A549 (cell line): ENCODE measurements around the gene PPP1R18. TPM values are rescaled to one million over a fixed set of nuclear protein-coding genes. Genes with fewer than 3 reads are reported as not detected.
"Not testable (repeated sequence)": the region's sequence is repeated elsewhere in the genome, so short reads cannot be mapped to it uniquely, and the experiment has no call there.

Experiments used
- ATAC-seq, 2 experiments: fragments of 200-7000 bp in 1 of 2; fragments of >200 bp in 1 of 2; cut with Nextera tagmentation in 1 of 2; cut with Tn5 transposase in 1 of 2; 3 replicates each; pipeline versions ENCODE4 v1.8.0 to v1.9.1; 2018 to 2020; ENCODE audit warnings: mild to moderate bottlenecking in 1 of 2, moderate library complexity in 1 of 2
- CTCF ChIA-PET: fragments of 300-600 bp; sonication (Branson Sonifier 250); formaldehyde crosslinking; extraction: SDS; loops from one replicate; lab custom pipeline; 2021; ENCODE audit warnings: antibody characterized with exemption, inconsistent platforms; lab: Yijun Ruan, JAX
- POLR2A ChIA-PET: fragments of 350-600 bp; formaldehyde crosslinking; extraction: SDS; loops from one replicate; lab custom pipeline; 2021; ENCODE audit warnings: antibody characterized with exemption, inconsistent platforms; lab: Yijun Ruan, JAX
- DNase-seq, 2 experiments: peaks; one replicate each; pipeline versions ENCODE4 v3.0.0 to v3.0.0-alpha.2; 2011 to 2016; ENCODE audit warnings: low read depth in 1 of 2, low spot score in 1 of 2
- FAIRE-seq: peaks from 2 replicates; lab custom pipeline; 2011; peaks lifted over from hg19 to GRCh38; lab: Jason Lieb, UNC
- H3K27ac ChIP-seq, 2 experiments: fragments of >200 bp; sonication (Bioruptor Twin); formaldehyde crosslinking; 3 replicates each; pipeline ENCODE4 v1.5.1; 2016 to 2017
- H3K4me1 ChIP-seq: fragments of >200 bp; sonication (Bioruptor Twin); formaldehyde crosslinking; 3 replicates; pipeline ENCODE4 v1.6.1; 2016
- H3K4me2 ChIP-seq: fragments of >200 bp; sonication (Bioruptor Twin); formaldehyde crosslinking; 3 replicates; pipeline ENCODE4 v1.6.1; 2016
- H3K4me3 ChIP-seq: fragments of >200 bp; sonication (Bioruptor Twin); formaldehyde crosslinking; 3 replicates; pipeline ENCODE4 v1.5.1; 2016
- H3K9me3 ChIP-seq: fragments of >200 bp; sonication (Bioruptor Twin); formaldehyde crosslinking; 3 replicates; pipeline ENCODE4 v1.6.1; 2016
- CBX8 ChIP-seq: fragments of 200-600 bp; sonication (generic); IDR thresholded peaks from 2 replicates; pipeline ENCODE4 v1.6.1; 2016
- CHD4 ChIP-seq: fragments of 200-600 bp; sonication (generic); IDR thresholded peaks from 2 replicates; pipeline ENCODE4 v1.6.1; 2016; ENCODE audit warnings: antibody characterized with exemption, mild to moderate bottlenecking, borderline replicate concordance
- CTCF ChIP-seq: fragments of >200 bp; sonication (Bioruptor Twin); formaldehyde crosslinking; IDR thresholded peaks from 3 replicates; pipeline ENCODE4 v1.5.1; 2016
- FOXS1 ChIP-seq: fragments of 250-450 bp; sonication (Bioruptor Pico); IDR thresholded peaks from 2 replicates; pipeline ENCODE4 v1.5.0; 2020; ENCODE audit warnings: mild to moderate bottlenecking, moderate library complexity
- GATA3 ChIP-seq: IDR thresholded peaks from 2 replicates; pipeline ENCODE4 v1.6.1; 2012; ENCODE audit warnings: borderline replicate concordance
- JUN ChIP-seq, 2 experiments: fragments of >200 bp; sonication (Bioruptor Twin); formaldehyde crosslinking; IDR thresholded peaks; 2 replicates in 1 of 2; 3 replicates in 1 of 2; pipeline ENCODE4 v1.6.1; 2016 to 2017
- KDM1A ChIP-seq: fragments of 200-600 bp; sonication (generic); IDR thresholded peaks from 2 replicates; pipeline ENCODE4 v1.6.1; 2016; ENCODE audit warnings: low read depth, mild to moderate bottlenecking
- NPAS2 ChIP-seq: fragments of 250-450 bp; sonication (Bioruptor Pico); IDR thresholded peaks from 2 replicates; pipeline ENCODE4 v1.8.0; 2022; ENCODE audit warnings: mild to moderate bottlenecking, moderate library complexity, borderline replicate concordance
- RAD21 ChIP-seq, 2 experiments: fragments of >200 bp in 1 of 2; sonication (Bioruptor Twin) in 1 of 2; formaldehyde crosslinking in 1 of 2; IDR thresholded peaks in 1 of 2; conservative IDR thresholded peaks in 1 of 2; 2 replicates in 1 of 2; 3 replicates in 1 of 2; pipeline ENCODE4 v1.6.1; 2012 to 2018; ENCODE audit warnings: inconsistent platforms in 1 of 2
- RCOR1 ChIP-seq: fragments of 150-350 bp; IDR thresholded peaks from 2 replicates; pipeline ENCODE4 v1.6.1; 2014; ENCODE audit warnings: antibody characterized with exemption, low read length, low read depth
- RNF2 ChIP-seq: fragments of 200-600 bp; sonication (generic); IDR thresholded peaks from 2 replicates; pipeline ENCODE4 v1.6.1; 2016; ENCODE audit warnings: low read depth, mild to moderate bottlenecking, antibody characterized with exemption, moderate library complexity, borderline replicate concordance
- SMC3 ChIP-seq: fragments of >200 bp; sonication (Bioruptor Twin); formaldehyde crosslinking; IDR thresholded peaks from 3 replicates; pipeline ENCODE4 v1.6.1; 2018; ENCODE audit warnings: inconsistent platforms
- TP53 ChIP-seq: fragments of 250-450 bp; sonication (Bioruptor Pico); IDR thresholded peaks from 2 replicates; pipeline ENCODE4 v1.5.0; 2021; ENCODE audit warnings: mild to moderate bottlenecking, moderate library complexity
- ZFP36 ChIP-seq: fragments of 450-650 bp; IDR thresholded peaks from 2 replicates; pipeline ENCODE4 v1.6.1; 2014; ENCODE audit warnings: borderline replicate concordance; ENCODE audit not compliant: partially characterized antibody
- WGBS: methylation state at CpG from one replicate; pipeline ENCODE4 v1.1.6; 2017; ENCODE audit errors: missing lambda C conversion rate; 5-methylcytosine and 5-hydroxymethylcytosine counted together
- polyA plus RNA-seq, 4 experiments: library from polyadenylated mRNA; depleted of rRNA in 3 of 4; stranded (reverse); fragments of >200 nt; fragmentation: RNase III in 1 of 4; extraction: RNeasy Plus Mini Kit Qiagen cat#74134 plus additional on column Dnase treatment in 1 of 4; gene quantifications; 2 replicates in 3 of 4; 3 replicates in 1 of 4; pipeline ENCODE4 v1.2.3, GENCODE V29; 2011 to 2017
- TF ChIP-seq, protein P1 (sequence below): IDR thresholded peaks from 2 replicates; pipeline ENCODE4 v1.6.1; 2012
- TF ChIP-seq, protein P2 (sequence below): IDR thresholded peaks from 2 replicates; pipeline ENCODE4 v1.6.1; 2012

Gene PPP1R18
- polyA plus RNA-seq, 2 of the 4 experiments (the other 2 are of a cell fraction) = 17.1 to 20.6 TPM

GRCh38 chr6:30723159-30723842 is 36.9 kb upstream of the PPP1R18 start:
- ChIA-PET CTCF (interaction anchor here (0.6 to 18.8 kb wide), 37 partner anchors 9 to 409 kb away, joined by 3 to 539 read pairs (median 5); partner anchors contain the start of genes DDR1, DHX16, IER3 and NRM), POLR2A (interaction anchor here (0.6 to 3.5 kb wide), 3 partner anchors 10 to 44 kb away, joined by 3 to 12 read pairs (median 11); no protein-coding TSS in a partner anchor)
- 73% methylated on average over 13 of the region's 16 CpGs for WGBS
- not testable (repeated sequence) for FAIRE-seq, DNase-seq, H3K9me3 ChIP-seq
- H3K4me2 ChIP-seq = peak overlapping the region; percentile 96
- H3K4me3 ChIP-seq = peak overlapping the region; percentile 98
- 0 out of 5 replicates have a peak, but pooled peaks of 1 of the 2 experiments have one; percentile 32 for TF ChIP-seq JUN (IDR thresholded peaks at IDR 0.05)
- TF ChIP-seq, all 56 proteins: peak for 1; not testable (repeated sequence) for 55
- ATAC-seq = not testable (repeated sequence)
- H3K27ac ChIP-seq = peak overlapping the region in 1 of 2 experiments; percentile 100; a peak in 3 of 6 replicates
- H3K4me1 ChIP-seq = peaks cover 58% of the 10 kb centered on the region

DNA sequence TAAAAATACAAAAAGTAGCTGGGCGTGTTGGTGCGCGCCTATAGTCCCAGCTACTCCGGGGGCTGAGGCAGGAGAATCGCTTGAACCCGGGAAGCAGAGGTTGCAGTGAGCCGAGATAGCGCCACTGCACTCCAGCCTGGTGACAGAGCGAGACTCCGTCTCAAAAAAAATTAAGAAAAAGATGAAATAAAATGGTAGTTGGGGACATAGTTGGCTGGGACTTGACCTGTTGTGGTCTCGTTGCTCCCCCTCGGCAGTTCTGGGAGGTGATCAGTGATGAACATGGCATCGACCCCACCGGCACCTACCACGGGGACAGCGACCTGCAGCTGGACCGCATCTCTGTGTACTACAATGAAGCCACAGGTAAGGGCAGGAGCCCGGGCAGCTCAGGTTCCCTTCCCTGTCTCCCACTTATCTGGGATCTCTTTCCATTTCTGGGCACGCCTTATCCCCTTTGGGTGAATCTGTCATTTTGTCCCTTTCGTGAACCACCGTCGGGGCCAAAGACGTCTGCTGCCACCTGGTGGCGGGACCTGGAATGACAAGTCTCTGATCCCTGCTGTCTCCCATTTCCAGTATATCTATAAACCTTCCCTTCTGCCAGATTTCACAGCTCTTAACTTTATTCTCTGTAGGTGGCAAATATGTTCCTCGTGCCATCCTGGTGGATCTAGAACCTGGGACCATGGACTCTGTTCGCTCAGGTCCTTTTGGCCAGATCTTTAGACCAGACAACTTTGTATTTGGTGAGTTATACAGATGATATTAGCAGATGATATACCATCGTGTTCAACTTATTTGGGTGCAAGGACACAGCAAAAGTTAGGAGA is 36.1 kb upstream of the PPP1R18 start:
- POLR2A ChIA-PET = interaction anchor here (0.6 to 3.5 kb wide), 5 partner anchors 10 to 59 kb away, joined by 3 to 12 read pairs (median 5); partner anchors contain the start of gene IER3
- no peaks in the 10 kb centered on the region for H3K9me3 ChIP-seq
- ATAC-seq (no peak), DNase-seq (peak; percentile 56 to 73), FAIRE-seq (no peak)
- H3K27ac ChIP-seq = peak overlapping the region; percentile 99 to 100
- peak overlapping the region; percentile 96 for H3K4me2 ChIP-seq
- CTCF ChIA-PET = interaction anchor here (0.6 to 18.8 kb wide), 46 partner anchors 10 to 409 kb away, joined by 3 to 539 read pairs (median 4); partner anchors contain the start of genes DDR1, DHX16, IER3 and NRM
- 3% methylated on average over 26 of the region's 27 CpGs for WGBS
- peaks cover 58% of the 10 kb centered on the region for H3K4me1 ChIP-seq
- H3K4me3 ChIP-seq = peak overlapping the region; percentile 98
- no peak for TF ChIP-seq CHD4
- TF ChIP-seq RCOR1 = no peak
- no peak for TF ChIP-seq TP53 (CRISPR knock-in tag)
- TF ChIP-seq RAD21 (conservative IDR thresholded peaks at IDR 0.05 in 1 of 2, IDR thresholded peaks at IDR 0.05 in 1 of 2) = peak; percentile 64 to 73
- TF ChIP-seq SMC3 = peak; percentile 73
- peak; percentile 79 for TF ChIP-seq CTCF
- TF ChIP-seq, all 56 proteins: peak for 3

DNA sequence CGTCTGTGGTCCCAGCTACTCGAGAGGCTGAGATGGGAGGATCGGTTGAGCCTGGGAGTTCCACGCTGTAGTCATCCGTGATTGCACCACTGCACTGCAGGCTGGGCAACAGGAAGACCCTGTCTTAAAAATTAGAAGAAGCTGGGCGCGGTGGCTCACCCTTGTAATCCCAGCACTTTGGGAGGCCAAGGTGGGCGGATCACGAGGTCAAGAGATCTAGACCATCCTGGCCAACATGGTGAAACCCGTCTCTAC is 35.5 kb upstream of the PPP1R18 start:
- WGBS = 0% methylated on average over 9 of the region's 10 CpGs
- Histone ChIP-seq H3K4me3 (peak overlapping the region; percentile 98), H3K4me1 (peaks cover 55% of the 10 kb centered on the region), H3K27ac (peak overlapping the region; percentile 99 to 100), H3K4me2 (peak overlapping the region; percentile 96)
- DNase-seq = peak in 1 of 2 experiments; percentile 26
- FAIRE-seq, ATAC-seq, H3K9me3 ChIP-seq: not testable (repeated sequence)
- POLR2A ChIA-PET = interaction anchor here (1.2 to 3.5 kb wide), 6 partner anchors 23 to 60 kb away, joined by 3 to 12 read pairs (median 4); partner anchors contain the start of genes DHX16 and IER3
- CTCF ChIA-PET = interaction anchor here (0.7 to 18.8 kb wide), 38 partner anchors 10 to 368 kb away, joined by 3 to 539 read pairs (median 4); partner anchors contain the start of genes DDR1, DHX16, IER3 and NRM

GRCh38 chr6:30721198-30722024 is 35.0 kb upstream of the PPP1R18 start:
- 1% methylated on average over 23 of the region's 71 CpGs for WGBS
- H3K4me1 ChIP-seq = peaks cover 55% of the 10 kb centered on the region
- ATAC-seq (peak in 1 of 2 experiments; percentile 17; a peak in 4 of 6 replicates), FAIRE-seq (no peak), DNase-seq (peak in 1 of 2 experiments; percentile 87)
- ChIA-PET POLR2A (interaction anchor here (0.6 to 3.5 kb wide), 11 partner anchors 9 to 107 kb away, joined by 3 to 12 read pairs (median 4); partner anchors contain the start of genes DHX16, IER3 and NRM), CTCF (interaction anchor here (0.7 to 18.8 kb wide), 26 partner anchors 10 to 369 kb away, joined by 3 to 539 read pairs (median 6); partner anchors contain the start of genes DHX16, NRM and VARS2)
- peak overlapping the region; percentile 96 for H3K4me2 ChIP-seq
- no peaks in the 10 kb centered on the region for H3K9me3 ChIP-seq
- H3K27ac ChIP-seq = peak overlapping the region; percentile 99 to 100
- H3K4me3 ChIP-seq = peak overlapping the region; percentile 98
- TF ChIP-seq RCOR1 (no peak), KDM1A (no peak), CBX8 (no peak), FOXS1 (CRISPR knock-in tag) (no peak), NPAS2 (no peak; the same call in 1 of the 2 replicates), RNF2 (no peak), RAD21 (conservative IDR thresholded peaks at IDR 0.05 in 1 of 2, IDR thresholded peaks at IDR 0.05 in 1 of 2) (no peak), JUN (IDR thresholded peaks at IDR 0.05) (peak; percentile 57 to 74), GATA3 (no peak), ZFP36 (no peak)
- TF ChIP-seq, protein P1, sequence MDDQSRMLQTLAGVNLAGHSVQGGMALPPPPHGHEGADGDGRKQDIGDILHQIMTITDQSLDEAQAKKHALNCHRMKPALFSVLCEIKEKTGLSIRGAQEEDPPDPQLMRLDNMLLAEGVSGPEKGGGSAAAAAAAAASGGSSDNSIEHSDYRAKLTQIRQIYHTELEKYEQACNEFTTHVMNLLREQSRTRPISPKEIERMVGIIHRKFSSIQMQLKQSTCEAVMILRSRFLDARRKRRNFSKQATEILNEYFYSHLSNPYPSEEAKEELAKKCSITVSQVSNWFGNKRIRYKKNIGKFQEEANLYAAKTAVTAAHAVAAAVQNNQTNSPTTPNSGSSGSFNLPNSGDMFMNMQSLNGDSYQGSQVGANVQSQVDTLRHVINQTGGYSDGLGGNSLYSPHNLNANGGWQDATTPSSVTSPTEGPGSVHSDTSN = no peak; the same call in 1 of the 2 replicates
- TF ChIP-seq, protein P2, sequence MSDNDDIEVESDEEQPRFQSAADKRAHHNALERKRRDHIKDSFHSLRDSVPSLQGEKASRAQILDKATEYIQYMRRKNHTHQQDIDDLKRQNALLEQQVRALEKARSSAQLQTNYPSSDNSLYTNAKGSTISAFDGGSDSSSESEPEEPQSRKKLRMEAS = peak; percentile 69; the same call in 1 of the 2 replicates
